Measurements from ENCODE around the gene ARHGDIA. TPM values are rescaled to one million over a fixed set of nuclear protein-coding genes. Genes with fewer than 3 reads are reported as not detected.
"Not testable (repeated sequence)": the region's sequence is repeated elsewhere in the genome, so short reads cannot be mapped to it uniquely, and the experiment has no call there.

ARHGDIA gene
- total RNA-seq = 114 TPM
- long read RNA-seq, transcript ARHGDIA-201 (6 exons, 1,906 nt) = major isoform, 12 of 45 reads
- long read RNA-seq, partial matches to known transcripts = 3 of 45 reads
- long read RNA-seq, other reads (novel, unspliced or antisense) = 24 of 45 reads

- intact Hi-C loops (cut with micrococcal nuclease) = no loop called here
- ATAC-seq (peak; percentile 75), DNase-seq (no peak)
Measured at GRCh38 chr17:81870981-81871386, at the start of gene ARHGDIA. TSS of gene ARHGDIA (minus strand) at chr17:81871337. CDS start at chr17:81869930, 1,407 bp downstream.

- ATAC-seq (no peak), DNase-seq (no peak)
- intact Hi-C loops (cut with micrococcal nuclease) = no loop called here
Measured at GRCh38 chr17:81918832-81919545, 47.9 kb upstream of the ARHGDIA start.

- peak; percentile 12 for ATAC-seq
- intact Hi-C loops (cut with micrococcal nuclease); DNase-seq: not testable (repeated sequence)
Measured at GRCh38 chr17:81918333-81918669, 47.2 kb upstream of the ARHGDIA start.

GRCh38 chr17:81917565-81918332, 46.6 kb upstream of the ARHGDIA start, which contains the start of gene SIRT7:
TSS of gene SIRT7 (minus strand) at chr17:81918176. CDS start at chr17:81918131, 45 bp downstream.
- ATAC-seq = peak; percentile 82
- intact Hi-C loops (cut with micrococcal nuclease) = no loop called here
- DNase-seq = peak; percentile 85

DNA sequence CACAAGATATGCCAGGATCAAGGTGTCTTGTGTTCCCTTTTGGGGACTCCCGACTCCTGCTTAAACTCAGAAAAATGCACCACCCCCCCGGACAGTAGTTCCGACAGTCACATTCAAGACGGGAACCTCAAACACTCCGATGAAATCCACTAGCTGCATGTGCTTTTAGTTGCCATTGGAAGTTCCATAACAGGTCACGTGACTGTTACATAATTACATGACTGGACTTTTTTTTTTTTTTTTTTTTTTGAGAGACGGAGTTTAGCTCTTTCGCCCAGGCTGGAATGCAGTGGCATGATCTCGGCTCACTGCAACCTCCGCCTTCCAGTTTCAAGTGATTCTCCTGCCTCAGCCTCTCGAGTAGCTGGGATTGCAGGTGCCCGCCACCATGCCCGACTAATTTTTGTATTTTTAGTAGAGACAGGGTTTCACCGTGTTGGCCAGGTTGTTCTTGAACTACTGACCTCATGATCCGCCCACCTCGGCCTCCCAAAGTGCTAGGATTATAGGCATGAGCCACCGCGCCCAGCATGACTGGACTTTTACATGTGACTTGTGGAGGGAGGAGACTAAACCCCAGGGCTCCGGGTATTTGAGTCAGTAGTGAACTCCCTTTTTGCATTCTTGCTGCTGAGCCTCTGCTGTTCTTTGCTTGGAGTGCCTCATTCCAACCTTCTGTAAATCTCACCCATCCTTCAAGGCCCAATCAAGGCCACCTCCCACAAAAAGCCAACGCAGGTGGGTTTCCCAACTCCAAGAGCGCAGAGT, 45.3 kb upstream of the ARHGDIA start:
- intact Hi-C loops (cut with micrococcal nuclease) = no loop called here
- ATAC-seq = no peak
- DNase-seq = no peak

GRCh38 chr17:81915331-81915730, 44.2 kb upstream of the ARHGDIA start:
- no peak for DNase-seq
- no peak for ATAC-seq
- intact Hi-C loops (cut with micrococcal nuclease) = no loop called here

DNA sequence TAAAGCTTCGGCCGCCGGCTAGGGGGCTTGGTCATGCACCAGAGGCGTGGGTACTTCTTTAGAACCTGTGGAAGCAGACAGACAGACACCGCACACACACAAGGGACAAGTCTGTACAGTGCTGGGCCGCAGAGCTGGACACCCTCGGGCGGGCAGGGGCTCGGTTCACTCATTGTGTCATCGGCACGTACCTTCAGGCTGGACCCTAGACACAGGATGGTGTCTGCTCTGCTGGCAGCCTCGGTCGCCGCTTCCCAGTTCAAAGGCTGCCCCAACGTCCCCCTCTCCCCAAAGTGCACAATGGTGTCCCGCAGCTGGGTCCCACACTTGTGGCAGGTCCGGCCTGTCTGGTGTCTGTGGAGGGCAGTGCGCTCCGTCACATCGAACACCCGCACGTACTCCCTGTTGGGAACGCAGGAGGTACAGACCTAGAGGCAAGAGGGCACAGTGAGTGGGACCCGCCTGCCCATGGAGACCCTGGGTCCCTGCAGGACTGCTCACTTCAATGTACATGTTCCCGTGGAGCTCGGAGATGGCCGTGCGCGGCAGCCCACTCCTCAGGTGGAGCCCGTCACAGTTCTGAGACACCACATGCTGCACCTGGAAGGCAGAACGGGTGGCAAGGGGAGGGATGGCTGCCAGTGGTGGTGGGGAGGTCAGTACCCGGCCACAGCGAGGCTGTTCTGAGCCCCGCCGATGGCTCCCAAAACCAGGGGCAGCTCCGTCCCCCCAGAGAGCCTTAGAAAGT, 43.1 kb upstream of the ARHGDIA start:
- intact Hi-C loops (cut with micrococcal nuclease) = no loop called here
- ATAC-seq = no peak
- no peak for DNase-seq

DNA sequence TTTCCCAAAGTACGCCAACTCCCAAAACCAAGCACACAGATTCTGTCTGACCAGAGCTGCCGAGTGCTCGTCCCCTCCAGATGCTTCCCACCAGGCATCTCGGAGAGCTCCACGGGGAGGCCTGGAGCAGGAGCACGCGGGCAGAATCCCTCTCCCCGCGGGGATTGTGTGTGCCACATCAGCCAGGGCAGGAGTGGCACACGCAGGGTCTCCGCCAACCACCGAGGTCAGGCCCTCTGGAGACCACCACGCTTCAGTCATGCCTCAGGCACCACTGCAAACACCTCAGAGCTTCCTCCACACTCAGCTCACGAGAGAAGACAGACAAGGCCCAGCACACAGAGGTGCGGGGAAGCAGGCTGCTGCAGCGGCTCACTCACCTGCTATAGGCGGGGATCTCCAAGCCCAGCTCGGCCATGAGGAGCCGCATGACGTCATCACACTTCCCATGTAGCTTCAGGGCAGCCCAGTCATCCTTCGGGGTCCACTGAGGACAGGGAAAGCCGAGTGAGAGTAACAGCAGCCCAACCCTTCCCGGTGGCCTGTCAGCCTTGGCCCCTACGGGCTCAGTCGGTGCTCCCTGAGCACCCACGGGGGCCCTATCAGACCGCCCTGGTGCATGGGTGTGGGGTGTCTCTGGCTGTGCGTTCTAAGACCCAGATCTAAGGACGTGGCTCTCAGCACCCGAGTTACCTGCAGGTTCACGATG, 42.4 kb upstream of the ARHGDIA start:
- DNase-seq = no peak
- intact Hi-C loops (cut with micrococcal nuclease) = no loop called here
- no peak for ATAC-seq

DNA sequence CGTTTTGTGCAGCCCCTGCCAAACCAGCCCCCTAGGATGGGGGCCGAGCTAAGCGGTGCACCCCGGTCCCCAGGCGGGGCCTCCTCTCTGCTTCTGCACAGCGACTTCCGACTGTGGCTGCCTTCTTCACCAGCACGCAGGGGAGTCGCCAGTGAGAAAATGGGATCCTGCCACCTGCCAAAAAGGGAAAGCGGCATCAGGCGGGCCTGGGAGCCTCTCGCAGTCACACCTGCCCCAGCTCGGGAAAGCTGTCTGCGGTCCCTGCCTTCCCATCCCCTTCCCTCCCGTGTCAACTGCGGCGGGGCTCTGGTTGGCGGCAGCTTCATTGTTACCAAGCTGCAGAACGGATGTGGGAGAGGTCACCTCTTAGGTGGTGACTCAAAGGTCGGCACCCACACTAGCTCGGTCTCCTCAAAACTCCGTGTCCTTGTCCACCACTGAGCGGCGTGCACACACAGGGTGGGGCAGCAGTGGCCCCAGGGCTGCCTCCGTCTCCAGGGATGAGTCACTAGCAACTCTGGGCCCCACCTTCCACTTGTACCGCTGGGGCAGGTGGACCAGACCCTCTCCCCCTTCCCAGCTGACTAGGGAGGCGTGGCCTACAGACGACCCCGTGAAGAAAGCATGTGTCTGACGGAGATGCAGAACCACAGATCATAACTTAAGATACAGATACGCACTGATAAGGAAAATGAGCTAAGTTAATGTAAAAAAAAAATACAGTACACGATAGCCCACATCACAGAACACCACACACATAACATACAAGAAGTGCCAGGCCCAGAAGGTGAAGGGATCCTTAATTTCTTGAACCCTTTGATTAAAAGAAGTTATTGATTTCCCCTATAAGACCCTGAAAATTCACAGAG, 41.5 kb upstream of the ARHGDIA start:
- intact Hi-C loops (cut with micrococcal nuclease) = no loop called here
- no peak for ATAC-seq
- DNase-seq = no peak

DNA sequence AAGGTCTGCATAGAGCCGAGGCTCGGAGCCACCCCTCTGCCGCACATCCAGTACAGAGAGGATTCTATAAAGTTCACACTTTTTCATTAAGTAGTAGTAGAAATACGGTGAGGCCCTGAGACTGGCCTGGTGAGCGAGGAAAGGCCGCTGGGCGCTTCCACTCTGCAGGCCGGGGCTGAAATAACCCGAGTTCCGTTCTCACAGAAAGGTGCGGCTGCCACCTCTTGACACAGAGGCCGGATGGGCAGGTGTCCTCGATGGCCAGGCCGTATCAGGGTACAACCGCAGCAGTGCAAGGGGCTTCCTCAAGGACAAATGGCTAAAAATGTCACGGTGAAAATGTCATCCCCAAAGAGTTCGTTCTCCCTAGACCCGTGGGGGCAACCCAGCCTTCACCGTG, 40.8 kb upstream of the ARHGDIA start:
- ATAC-seq = no peak
- no peak for DNase-seq
- intact Hi-C loops (cut with micrococcal nuclease) = no loop called here

DNA sequence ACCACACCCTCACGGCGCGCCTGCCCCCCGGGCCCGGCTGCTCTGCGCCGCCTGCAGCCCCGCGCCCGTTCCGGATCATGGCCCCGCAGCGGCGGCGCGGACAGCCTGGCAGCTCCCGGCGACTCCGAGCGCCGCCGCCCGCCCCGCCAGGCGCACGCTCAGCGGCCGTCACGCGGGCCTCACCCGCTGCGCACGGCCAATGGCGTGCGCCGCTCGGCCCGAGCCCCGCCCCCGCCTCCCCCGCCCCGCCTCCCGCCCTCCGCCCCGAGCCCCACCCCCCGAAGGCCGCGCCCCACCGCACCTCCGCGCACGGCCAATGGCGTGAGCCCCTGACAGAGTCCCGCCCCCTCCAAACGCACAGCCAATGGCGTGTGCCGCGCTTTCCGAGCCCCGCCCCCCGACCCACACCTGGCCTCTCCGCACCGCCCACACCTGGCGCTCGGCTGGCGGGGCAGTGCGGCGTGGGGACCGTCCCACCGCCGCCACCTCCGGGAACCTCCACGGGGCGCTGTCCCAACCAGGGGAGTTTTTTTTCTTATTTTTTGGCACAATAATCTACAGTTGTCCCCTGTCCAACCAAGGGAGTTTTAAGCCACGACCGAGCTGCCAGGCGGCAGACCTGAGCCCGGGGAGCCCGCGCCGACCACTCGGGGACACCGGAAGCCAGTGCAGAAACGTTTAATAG, 40.3 kb upstream of the ARHGDIA start, which contains the start of gene PCYT2:
TSS of gene PCYT2 (minus strand) at position 123 of the 685 bp plus-strand sequence. CDS start at position 79, 44 bp downstream.
- DNase-seq = peak; percentile 94
- peak; percentile 94 for ATAC-seq
- intact Hi-C loops (cut with micrococcal nuclease) = no loop called here

- peak; percentile 2 for ATAC-seq
- intact Hi-C loops (cut with micrococcal nuclease) = no loop called here
- no peak for DNase-seq
Measured at GRCh38 chr17:81910840-81911276, 39.7 kb upstream of the ARHGDIA start.

- intact Hi-C loops (cut with micrococcal nuclease) = no loop called here
- no peak for ATAC-seq
- no peak for DNase-seq
Measured at GRCh38 chr17:81909966-81910839, 39.1 kb upstream of the ARHGDIA start.

DNA sequence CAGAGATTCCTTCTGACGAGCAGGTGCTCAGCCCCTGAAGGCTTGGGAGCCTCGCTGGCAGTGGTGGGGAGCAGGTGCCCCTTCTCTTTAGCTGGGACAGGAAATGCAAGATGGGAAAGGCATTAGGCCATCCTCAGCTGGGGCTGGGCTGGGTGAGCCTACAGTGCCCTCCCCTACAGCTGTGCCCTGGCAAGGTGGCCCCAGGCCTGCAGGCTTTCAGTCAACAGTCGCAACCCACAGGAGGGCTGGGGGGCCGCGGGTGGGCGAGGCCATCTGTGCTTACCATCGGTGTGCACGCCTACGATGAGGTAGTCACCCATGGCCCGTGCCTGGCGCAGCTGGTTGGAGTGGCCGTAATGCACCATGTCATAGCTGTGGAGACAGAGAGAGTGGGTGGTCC, 38.1 kb upstream of the ARHGDIA start:
- ATAC-seq = no peak
- DNase-seq = no peak
- intact Hi-C loops (cut with micrococcal nuclease) = no loop called here

- DNase-seq (no peak), ATAC-seq (no peak)
- intact Hi-C loops (cut with micrococcal nuclease) = no loop called here
Measured at GRCh38 chr17:81908793-81909192, 37.7 kb upstream of the ARHGDIA start.
